H9 (cell line): ENCODE measurements around the gene ANKRD12. TPM values are rescaled to one million over a fixed set of nuclear protein-coding genes. Genes with fewer than 3 reads are reported as not detected.
"Not testable (repeated sequence)": the region's sequence is repeated elsewhere in the genome, so short reads cannot be mapped to it uniquely, and the experiment has no call there.

Experiments used
- DNase-seq: peaks from one replicate; pipeline ENCODE4 v3.0.0-alpha.2; 2017
- H2AFZ ChIP-seq: one replicate; pipeline ENCODE4 v1.6.1; 2013; ENCODE audit warnings: mild to moderate bottlenecking, low read length, control low read depth, moderate library complexity
- H2AK5ac ChIP-seq: 2 replicates; pipeline ENCODE4 v1.6.1; 2013; ENCODE audit warnings: low read length, control low read depth, mixed read lengths; ENCODE audit not compliant: insufficient read length
- H2BK120ac ChIP-seq: one replicate; pipeline ENCODE4 v1.6.1; 2013; ENCODE audit warnings: low read depth, mild to moderate bottlenecking, low read length, control low read depth, inconsistent platforms; ENCODE audit not compliant: poor library complexity, severe bottlenecking
- H2BK12ac ChIP-seq: 2 replicates; pipeline ENCODE4 v1.6.1; 2013; ENCODE audit warnings: low read length, control low read depth, mixed read lengths, low read depth; ENCODE audit not compliant: insufficient read length
- H2BK15ac ChIP-seq: 2 replicates; pipeline ENCODE4 v1.6.1; 2013; ENCODE audit warnings: low read depth, low read length, control low read depth
- H2BK20ac ChIP-seq: one replicate; pipeline ENCODE4 v1.6.1; 2013; ENCODE audit warnings: low read depth, mild to moderate bottlenecking, low read length, control low read depth, inconsistent platforms; ENCODE audit not compliant: poor library complexity, severe bottlenecking
- H2BK5ac ChIP-seq: 2 replicates; pipeline ENCODE4 v1.6.1; 2013; ENCODE audit warnings: low read length, control low read depth, mixed read lengths; ENCODE audit not compliant: insufficient read length
- H3K14ac ChIP-seq: 2 replicates; pipeline ENCODE4 v1.6.1; 2013; ENCODE audit warnings: low read length, control low read depth; ENCODE audit not compliant: insufficient read depth
- H3K18ac ChIP-seq: 2 replicates; pipeline ENCODE4 v1.6.1; 2013; ENCODE audit warnings: low read depth, mild to moderate bottlenecking, mixed read lengths, low read length, control low read depth; ENCODE audit not compliant: insufficient read length
- H3K23ac ChIP-seq: 2 replicates; pipeline ENCODE4 v1.6.1; 2013; ENCODE audit warnings: low read length, control low read depth, mixed read lengths, low read depth; ENCODE audit not compliant: insufficient read length
- H3K23me2 ChIP-seq: 2 replicates; pipeline ENCODE4 v1.6.1; 2013; ENCODE audit warnings: low read depth, mild to moderate bottlenecking, mixed read lengths, low read length, control low read depth; ENCODE audit not compliant: insufficient read length, poor library complexity, severe bottlenecking
- H3K27ac ChIP-seq: 2 replicates; pipeline ENCODE4 v1.5.1; 2013; ENCODE audit warnings: low read length, control low read depth, mixed read lengths, low read depth; ENCODE audit not compliant: insufficient read length
- H3K27me3 ChIP-seq: 2 replicates; pipeline ENCODE4 v1.6.1; 2013; ENCODE audit warnings: low read length, control low read depth, inconsistent platforms; ENCODE audit not compliant: insufficient read depth
- H3K4ac ChIP-seq: 2 replicates; pipeline ENCODE4 v1.6.1; 2013; ENCODE audit warnings: low read depth, mild to moderate bottlenecking, control low read depth, inconsistent platforms, low read length, moderate library complexity
- H3K4me1 ChIP-seq: 2 replicates; pipeline ENCODE4 v1.6.1; 2013; ENCODE audit warnings: low read length, control low read depth, inconsistent platforms; ENCODE audit not compliant: insufficient read depth
- H3K4me2 ChIP-seq: 2 replicates; pipeline ENCODE4 v1.6.1; 2013; ENCODE audit warnings: low read length, control low read depth, mixed read lengths; ENCODE audit not compliant: insufficient read length, insufficient read depth
- H3K56ac ChIP-seq: 2 replicates; pipeline ENCODE4 v1.6.1; 2013; ENCODE audit warnings: low read depth, mild to moderate bottlenecking, mixed read lengths, low read length, control low read depth; ENCODE audit not compliant: insufficient read length
- H3K79me1 ChIP-seq: 2 replicates; pipeline ENCODE4 v1.6.1; 2013; ENCODE audit warnings: low read depth, mild to moderate bottlenecking, moderate library complexity, low read length, control low read depth, inconsistent platforms; ENCODE audit not compliant: insufficient read depth, poor library complexity, severe bottlenecking
- H3K79me2 ChIP-seq: 2 replicates; pipeline ENCODE4 v1.6.1; 2013; ENCODE audit warnings: low read length, control low read depth, inconsistent platforms; ENCODE audit not compliant: insufficient read depth
- H3K9ac ChIP-seq: 2 replicates; pipeline ENCODE4 v1.6.1; 2013; ENCODE audit warnings: low read length, control low read depth, mixed read lengths; ENCODE audit not compliant: insufficient read length; ENCODE audit errors: extremely low read depth
- H3K9me3 ChIP-seq: one replicate; pipeline ENCODE4 v1.6.1; 2013; ENCODE audit warnings: low read depth, low read length, inconsistent platforms; ENCODE audit not compliant: control insufficient read depth
- H3T11ph ChIP-seq: one replicate; pipeline ENCODE4 v1.6.1; 2013; ENCODE audit warnings: mild to moderate bottlenecking, low read length, control low read depth, inconsistent platforms
- H4K20me1 ChIP-seq: one replicate; pipeline ENCODE4 v1.6.1; 2013; ENCODE audit not compliant: control insufficient read depth, insufficient read length, insufficient read depth
- H4K5ac ChIP-seq: 2 replicates; pipeline ENCODE4 v1.6.1; 2013; ENCODE audit warnings: low read depth, mild to moderate bottlenecking, mixed read lengths, low read length, control low read depth; ENCODE audit not compliant: insufficient read length
- H4K8ac ChIP-seq: replicated peaks from 2 replicates; pipeline ENCODE4 v1.6.1; 2013; ENCODE audit warnings: low read length, control low read depth, mixed read lengths, low read depth; ENCODE audit not compliant: insufficient read length
- H4K91ac ChIP-seq: 2 replicates; pipeline ENCODE4 v1.6.1; 2013; ENCODE audit warnings: low read depth, mild to moderate bottlenecking, moderate library complexity, mixed read lengths, low read length, control low read depth; ENCODE audit not compliant: insufficient read length
- H3K27ac Mint-ChIP-seq, 3 experiments: 2 replicates in 2 of 3; 3 replicates in 1 of 3; pipeline ENCODE4 v1.8.0; 2020 to 2021; ENCODE audit warnings: mixed read lengths in 3 of 3, mild to moderate bottlenecking in 1 of 3, moderate library complexity in 1 of 3
- H3K27me3 Mint-ChIP-seq: 2 replicates; pipeline ENCODE4 v1.8.0; 2021; ENCODE audit warnings: low read depth, mild to moderate bottlenecking, moderate library complexity, mixed read lengths
- H3K36me3 Mint-ChIP-seq, 3 experiments: 2 replicates in 2 of 3; 3 replicates in 1 of 3; pipeline ENCODE4 v1.8.0; 2020 to 2021; ENCODE audit warnings: low read depth in 3 of 3, mixed read lengths in 3 of 3; ENCODE audit not compliant: insufficient read depth in 1 of 3
- H3K4me1 Mint-ChIP-seq, 2 experiments: 2 replicates each; pipeline ENCODE4 v1.8.0; 2020; ENCODE audit warnings: mixed read lengths in 2 of 2
- H3K4me3 Mint-ChIP-seq, 2 experiments: 2 replicates in 1 of 2; 3 replicates in 1 of 2; pipeline ENCODE4 v1.8.0; 2020 to 2021; ENCODE audit warnings: mild to moderate bottlenecking in 2 of 2, mixed read lengths in 2 of 2, moderate library complexity in 1 of 2
- H3K9me3 Mint-ChIP-seq, 2 experiments: 2 replicates in 1 of 2; 3 replicates in 1 of 2; pipeline ENCODE4 v1.8.0; 2020; ENCODE audit warnings: mild to moderate bottlenecking in 2 of 2, mixed read lengths in 2 of 2, moderate library complexity in 1 of 2
- CTCF ChIP-seq: fragments of 200-600 bp; sonication (generic); conservative IDR thresholded peaks from 3 replicates; pipeline ENCODE4 v1.8.0; 2021; ENCODE audit warnings: antibody characterized with exemption, mild to moderate bottlenecking
- WGBS: extraction: QIAGEN DNeasy Blood & Tissue Kit; methylation state at CpG from one replicate; pipeline ENCODE4 v1.1.7; 2013; ENCODE audit warnings: missing lambda C conversion rate, low lambda C conversion rate, mixed read lengths; ENCODE audit not compliant: insufficient read length; ENCODE audit errors: extremely low coverage; 5-methylcytosine and 5-hydroxymethylcytosine counted together
- total RNA-seq: library from RNA; stranded (reverse); gene quantifications from 2 replicates; pipeline ENCODE4 v1.2.1, GENCODE V29; 2021

Gene ANKRD12
- total RNA-seq, 1 experiment from 2014 or later = 38.9 TPM

GRCh38 chr18:9160014-9160413, 23.4 kb downstream of the ANKRD12 start:
- Histone ChIP-seq H3K4ac (no peak overlapping the region), H3K9ac (no peak overlapping the region), H2BK20ac (no peak overlapping the region), H3K14ac (no peak overlapping the region), H3T11ph (no peak overlapping the region), H3K23me2 (no peaks in the 10 kb centered on the region), H4K5ac (no peak overlapping the region), H2AK5ac (no peak overlapping the region), H3K9me3 (no peaks in the 10 kb centered on the region), H2BK15ac (no peak overlapping the region), H2AFZ (no peak overlapping the region), H3K56ac (no peak overlapping the region), H2BK5ac (no peak overlapping the region), H4K20me1 (no peaks in the 10 kb centered on the region), H3K79me1 (peaks cover 6% of the 10 kb centered on the region), H2BK12ac (no peak overlapping the region), H3K4me2 (no peak overlapping the region), H3K27me3 (no peaks in the 10 kb centered on the region), H3K18ac (no peak overlapping the region), H4K8ac (no peak overlapping the region), H3K79me2 (no peaks in the 10 kb centered on the region; the same call in 1 of the 2 replicates), H3K27ac (no peak overlapping the region), H4K91ac (no peak overlapping the region), H3K4me1 (no peaks in the 10 kb centered on the region), H2BK120ac (no peak overlapping the region), H3K23ac (no peak overlapping the region)
- Mint-ChIP-seq H3K4me3 (no peak overlapping the region), H3K4me1 (no peaks in the 10 kb centered on the region), H3K27ac (peak overlapping the region in 1 of 3 experiments; percentile 20; a peak in 1 of 7 replicates), H3K27me3 (no peaks in the 10 kb centered on the region), H3K36me3 (peaks cover 14 to 35% (median 24%) of the 10 kb centered on the region in 3 experiments), H3K9me3 (peaks cover 27 to 28% of the 10 kb centered on the region in 2 experiments)
- no CpG with 5 or more reads among the region's 4 CpGs for WGBS
- DNase-seq = no peak
- no peak for TF ChIP-seq CTCF

- not testable (repeated sequence) for H4K5ac ChIP-seq, H3K4me2 ChIP-seq, H3K27me3 Mint-ChIP-seq, H3K79me1 ChIP-seq, H3K9ac ChIP-seq, H2BK15ac ChIP-seq, H3K4ac ChIP-seq, H3K79me2 ChIP-seq, H3K4me1 ChIP-seq, H3K18ac ChIP-seq, H2BK20ac ChIP-seq, H3K27ac Mint-ChIP-seq, DNase-seq, H3K4me3 Mint-ChIP-seq, H3K23ac ChIP-seq, H3K23me2 ChIP-seq, H3T11ph ChIP-seq, H3K56ac ChIP-seq, H2BK120ac ChIP-seq, H3K9me3 ChIP-seq, H3K27ac ChIP-seq, H4K20me1 ChIP-seq, H4K91ac ChIP-seq, H2BK5ac ChIP-seq, H2AK5ac ChIP-seq, H3K4me1 Mint-ChIP-seq, H3K14ac ChIP-seq, H2BK12ac ChIP-seq, H2AFZ ChIP-seq, H4K8ac ChIP-seq, H3K27me3 ChIP-seq
- Mint-ChIP-seq H3K9me3 (peaks cover 35 to 36% of the 10 kb centered on the region in 2 experiments), H3K36me3 (peaks cover 18 to 43% (median 31%) of the 10 kb centered on the region in 3 experiments)
- WGBS = no CpG with 5 or more reads among the region's 4 CpGs
Observed at GRCh38 chr18:9162663-9163062, 26.1 kb downstream of the ANKRD12 start.
